IMR-90 (cell line): ENCODE measurements around the gene QSOX2. TPM values are rescaled to one million over a fixed set of nuclear protein-coding genes. Genes with fewer than 3 reads are reported as not detected.

Experiments used
- ATAC-seq: fragments of 200-7000 bp; cut with Tn5 transposase; 2 replicates; pipeline ENCODE4 v1.9.1; 2020; ENCODE audit warnings: low read depth, mild to moderate bottlenecking, moderate library complexity
- BruUV-seq: library from RNA; stranded (reverse); fragments of 400-500 nt; replicated peaks from 2 replicates; lab custom pipeline; 2021; lab: Mats Ljungman, UMichigan
- CTCF ChIA-PET: fragments of 300-600 bp; formaldehyde crosslinking; extraction: SDS; loops from one replicate; lab custom pipeline; 2021; ENCODE audit warnings: antibody characterized with exemption; lab: Yijun Ruan, JAX
- POLR2A ChIA-PET: fragments of 300-600 bp; sonication (Branson Sonifier 250); formaldehyde crosslinking; loops from one replicate; lab custom pipeline; 2022; ENCODE audit warnings: antibody characterized with exemption; ENCODE audit not compliant: unreplicated experiment; lab: Charles Lee
- DNase-seq: peaks from one replicate; pipeline ENCODE4 v3.0.0; 2013
- H2AFZ ChIP-seq: replicated peaks from 2 replicates; pipeline ENCODE3; 2013; ENCODE audit warnings: low read length, mild to moderate bottlenecking; ENCODE audit not compliant: poor library complexity
- H2AK5ac ChIP-seq: 2 replicates; pipeline ENCODE4 v1.6.1; 2013; ENCODE audit warnings: low read depth, low read length, inconsistent platforms
- H2AK9ac ChIP-seq: replicated peaks from 2 replicates; pipeline ENCODE3; 2013; ENCODE audit warnings: mild to moderate bottlenecking, low read depth, low read length, moderate library complexity; ENCODE audit not compliant: poor library complexity
- H2BK120ac ChIP-seq: 2 replicates; pipeline ENCODE4 v1.6.1; 2013; ENCODE audit warnings: low read depth, low read length, inconsistent platforms
- H2BK15ac ChIP-seq: 3 replicates; pipeline ENCODE4 v1.6.1; 2013; ENCODE audit warnings: low read depth, low read length, inconsistent platforms
- H2BK20ac ChIP-seq: 2 replicates; pipeline ENCODE4 v1.6.1; 2013; ENCODE audit warnings: low read depth, mild to moderate bottlenecking, inconsistent platforms, low read length, moderate library complexity
- H2BK5ac ChIP-seq: 2 replicates; pipeline ENCODE4 v1.6.1; 2013; ENCODE audit warnings: mild to moderate bottlenecking, low read depth, low read length, inconsistent platforms; ENCODE audit not compliant: poor library complexity, severe bottlenecking
- H3K14ac ChIP-seq: replicated peaks from 2 replicates; pipeline ENCODE4 v1.6.1; 2013; ENCODE audit warnings: low read depth, low read length, inconsistent platforms
- H3K18ac ChIP-seq: 2 replicates; pipeline ENCODE4 v1.6.1; 2013; ENCODE audit warnings: low read depth, low read length, control low read depth
- H3K23ac ChIP-seq: 2 replicates; pipeline ENCODE4 v1.6.1; 2013; ENCODE audit warnings: low read depth, low read length, inconsistent platforms
- H3K27ac ChIP-seq: 2 replicates; pipeline ENCODE4 v1.5.1; 2013; ENCODE audit warnings: mild to moderate bottlenecking, control low read depth, low read length; ENCODE audit not compliant: insufficient read depth
- H3K27me3 ChIP-seq: 2 replicates; pipeline ENCODE4 v1.6.1; 2013; ENCODE audit warnings: low read length; ENCODE audit not compliant: control insufficient read depth, insufficient read depth
- H3K36me3 ChIP-seq: 2 replicates; pipeline ENCODE4 v1.6.1; 2013; ENCODE audit warnings: low read length, mixed read lengths; ENCODE audit not compliant: control insufficient read depth, insufficient read depth
- H3K4ac ChIP-seq: 2 replicates; pipeline ENCODE4 v1.6.1; 2013; ENCODE audit warnings: low read depth, low read length, inconsistent platforms
- H3K4me1 ChIP-seq: 2 replicates; pipeline ENCODE4 v1.6.1; 2013; ENCODE audit warnings: low read length, mixed read lengths; ENCODE audit not compliant: control insufficient read depth, insufficient read depth
- H3K4me2 ChIP-seq: 2 replicates; pipeline ENCODE4 v1.6.1; 2013; ENCODE audit warnings: low read depth, mild to moderate bottlenecking, control low read depth, low read length, moderate library complexity
- H3K4me3 ChIP-seq: 2 replicates; pipeline ENCODE4 v1.5.1; 2013; ENCODE audit warnings: low read depth, mild to moderate bottlenecking, control low read depth, low read length, moderate library complexity; ENCODE audit not compliant: insufficient read depth
- H3K56ac ChIP-seq: 2 replicates; pipeline ENCODE4 v1.6.1; 2013; ENCODE audit warnings: low read length, inconsistent platforms; ENCODE audit not compliant: insufficient read depth; ENCODE audit errors: extremely low read depth
- H3K79me1 ChIP-seq, 2 experiments: 2 replicates each; pipeline ENCODE4 v1.6.1; 2013; ENCODE audit warnings: low read length in 2 of 2, inconsistent platforms in 1 of 2, low read depth in 1 of 2
- H3K9ac ChIP-seq: 2 replicates; pipeline ENCODE4 v1.6.1; 2013; ENCODE audit warnings: low read depth, low read length, control low read depth
- H3K9me1 ChIP-seq: 2 replicates; pipeline ENCODE4 v1.6.1; 2013; ENCODE audit warnings: low read length, inconsistent platforms; ENCODE audit not compliant: insufficient read depth
- H3K9me3 ChIP-seq: 2 replicates; pipeline ENCODE4 v1.6.1; 2013; ENCODE audit warnings: low read length; ENCODE audit not compliant: control insufficient read depth, insufficient read depth
- H4K20me1 ChIP-seq: 2 replicates; pipeline ENCODE4 v1.6.1; 2013; ENCODE audit warnings: low read length, inconsistent platforms; ENCODE audit not compliant: insufficient read depth
- H4K5ac ChIP-seq: 2 replicates; pipeline ENCODE4 v1.6.1; 2013; ENCODE audit warnings: mild to moderate bottlenecking, low read depth, low read length, control low read depth
- H4K8ac ChIP-seq, 2 experiments: 2 replicates each; pipeline ENCODE4 v1.6.1; 2013; ENCODE audit warnings: low read depth in 2 of 2, low read length in 2 of 2, control low read depth in 1 of 2, inconsistent platforms in 1 of 2
- H4K91ac ChIP-seq: 2 replicates; pipeline ENCODE4 v1.6.1; 2013; ENCODE audit warnings: low read depth, low read length, inconsistent platforms; ENCODE audit not compliant: insufficient read depth
- BHLHE40 ChIP-seq: fragments of 150-350 bp; IDR thresholded peaks from 2 replicates; pipeline ENCODE4 v1.6.1; 2016; ENCODE audit warnings: mild to moderate bottlenecking, low read depth, low read length
- CEBPB ChIP-seq: IDR thresholded peaks from 2 replicates; pipeline ENCODE4 v1.6.1; 2012; ENCODE audit warnings: low read depth, low read length, improper control_type of control experiment
- CHD1 ChIP-seq: IDR thresholded peaks from 2 replicates; pipeline ENCODE4 v1.6.1; 2012; ENCODE audit warnings: low read depth, low read length, improper control_type of control experiment
- CTCF ChIP-seq: conservative IDR thresholded peaks from 2 replicates; pipeline ENCODE4 v1.5.1; 2012; ENCODE audit warnings: mild to moderate bottlenecking, low read depth, low read length, improper control_type of control experiment
- ELK1 ChIP-seq: fragments of 150-350 bp; IDR thresholded peaks from 2 replicates; pipeline ENCODE4 v1.6.1; 2016; ENCODE audit warnings: low read depth, mild to moderate bottlenecking, low read length, moderate library complexity, borderline replicate concordance
- FOS ChIP-seq: fragments of 150-350 bp; IDR thresholded peaks from 2 replicates; pipeline ENCODE4 v1.6.1; 2016; ENCODE audit warnings: low read depth, low read length
- MAFK ChIP-seq: IDR thresholded peaks from 2 replicates; pipeline ENCODE4 v1.6.1; 2012; ENCODE audit warnings: low read depth, low read length, improper control_type of control experiment
- MAZ ChIP-seq: IDR thresholded peaks from 2 replicates; pipeline ENCODE4 v1.6.1; 2012; ENCODE audit warnings: low read depth, mild to moderate bottlenecking, low read length, improper control_type of control experiment, moderate library complexity, borderline replicate concordance
- MXI1 ChIP-seq: IDR thresholded peaks from 2 replicates; pipeline ENCODE4 v1.6.1; 2012; ENCODE audit warnings: low read depth, mild to moderate bottlenecking, low read length, moderate library complexity, borderline replicate concordance
- POLR2A ChIP-seq: IDR thresholded peaks from 2 replicates; pipeline ENCODE4 v1.6.1; 2012; ENCODE audit warnings: mild to moderate bottlenecking, low read depth, low read length
- RAD21 ChIP-seq: IDR thresholded peaks from 2 replicates; pipeline ENCODE4 v1.6.1; 2012; ENCODE audit warnings: low read length, improper control_type of control experiment
- RCOR1 ChIP-seq: IDR thresholded peaks from 2 replicates; pipeline ENCODE4 v1.6.1; 2012; ENCODE audit warnings: mild to moderate bottlenecking, low read length, improper control_type of control experiment; ENCODE audit not compliant: insufficient replicate concordance
- RFX5 ChIP-seq: IDR thresholded peaks from 2 replicates; pipeline ENCODE4 v1.8.0; 2012; ENCODE audit warnings: low read depth, mild to moderate bottlenecking, low read length, moderate library complexity
- SMC3 ChIP-seq: fragments of 150-350 bp; IDR thresholded peaks from 2 replicates; pipeline ENCODE4 v1.6.1; 2016; ENCODE audit warnings: low read depth, mild to moderate bottlenecking, antibody characterized with exemption, low read length, moderate library complexity
- USF2 ChIP-seq: fragments of 150-350 bp; IDR thresholded peaks from 2 replicates; pipeline ENCODE4 v1.6.1; 2017; ENCODE audit warnings: mild to moderate bottlenecking, antibody characterized with exemption, low read length, low read depth
- WGBS, 2 experiments: methylation state at CpG; one replicate each; pipeline versions ENCODE4 v1.1.5 to v1.1.7; 2013; ENCODE audit warnings: missing lambda C conversion rate in 2 of 2; ENCODE audit not compliant: insufficient read length in 1 of 2; ENCODE audit errors: extremely low coverage in 2 of 2; 5-methylcytosine and 5-hydroxymethylcytosine counted together
- dilution Hi-C: fragments of 300-500 bp; cut with HindIII; formaldehyde crosslinking; loops from one replicate; pipeline ENCODE4 v1.14.3; 2018; ENCODE audit warnings: low sequenced_read_pairs; ENCODE audit not compliant: unreplicated experiment
- in situ Hi-C: fragments of 300-500 bp; cut with MboI; formaldehyde crosslinking; loops from 3 replicates; pipeline ENCODE4 v1.14.3; 2019; ENCODE audit warnings: low sequenced_read_pairs, inconsistent platforms, mixed read lengths
- intact Hi-C: fragments of 100-400 bp; cut with micrococcal nuclease; formaldehyde crosslinking; loops from 2 replicates; pipeline ENCODE4 v1.10.0; 2022
- polyA plus RNA-seq, 3 experiments: library from polyadenylated mRNA; depleted of rRNA; stranded (reverse); fragments of >200 nt; gene quantifications; 2 replicates each; pipeline ENCODE4 v1.2.3, GENCODE V29; 2012; ENCODE audit warnings: low replicate concordance in 1 of 3
- total RNA-seq: library from RNA; depleted of rRNA; stranded (reverse); fragments of >200 nt; gene quantifications from 2 replicates; pipeline ENCODE4 v1.2.3, GENCODE V29; 2012

The QSOX2 gene
- total and polyA plus RNA-seq, 2 of the 4 experiments (the other 2 are of a cell fraction), result 5.9 to 12.9 TPM

- Histone ChIP-seq H2AK9ac (peak overlapping the region; percentile 13), H2BK20ac (no peak overlapping the region), H2BK120ac (no peak overlapping the region), H4K5ac (no peak overlapping the region), H3K56ac (no peak overlapping the region), H3K18ac (no peak overlapping the region), H3K79me1 (no peaks in the 10 kb centered on the region), H3K9ac (no peak overlapping the region), H3K23ac (no peak overlapping the region), H3K9me1 (no peaks in the 10 kb centered on the region), H3K27ac (no peak overlapping the region), H3K4ac (no peak overlapping the region), H3K4me2 (no peak overlapping the region), H2BK5ac (no peak overlapping the region), H2BK15ac (no peak overlapping the region), H3K27me3 (peaks cover 6% of the 10 kb centered on the region; the same call in 1 of the 2 replicates), H4K8ac (no peak overlapping the region), H4K20me1 (peaks cover 11% of the 10 kb centered on the region), H2AFZ (no peak overlapping the region), H3K36me3 (peaks cover 7% of the 10 kb centered on the region), H3K9me3 (0 out of 2 replicates have a peak, but pooled peaks cover 3% of the 10 kb centered on the region), H3K14ac (no peak overlapping the region), H4K91ac (no peak overlapping the region), H3K4me1 (no peaks in the 10 kb centered on the region), H2AK5ac (no peak overlapping the region), H3K4me3 (no peak overlapping the region)
- ATAC-seq, result no peak
- in situ Hi-C loops (no loop called here), intact Hi-C loops (no loop called here), dilution Hi-C loops (no loop called here)
- CTCF ChIA-PET, result no interaction called here
- no TSS peak for BruUV-seq
- no peak for DNase-seq
- WGBS, 2 experiments, result 91% methylated on average over 9 of the region's 17 CpGs; no CpG with 5 or more reads in 1 of the 2 experiments
- no peak for TF ChIP-seq MAZ
- TF ChIP-seq USF2, result no peak
- no peak for TF ChIP-seq CEBPB
- no peak for TF ChIP-seq FOS
- TF ChIP-seq CHD1, result no peak
- no peak for TF ChIP-seq RCOR1
- TF ChIP-seq ELK1, result no peak
- TF ChIP-seq BHLHE40, result no peak
- TF ChIP-seq RAD21, result no peak
- no peak for TF ChIP-seq MXI1
- TF ChIP-seq RFX5, result no peak
- no peak for TF ChIP-seq SMC3
- TF ChIP-seq MAFK, result no peak
- TF ChIP-seq POLR2A, result no peak
- no peak for TF ChIP-seq CTCF
- POLR2A ChIA-PET, result no interaction called here
Observed at GRCh38 chr9:136209232-136209631, 36.4 kb downstream of the QSOX2 start.
